Left kidney (tissue), 1 donor: ENCODE data around the gene ANKK1. TPM values are rescaled to one million over a fixed set of nuclear protein-coding genes. Genes with fewer than 3 reads are reported as not detected.

Experiments used
- polyA plus RNA-seq: library from polyadenylated mRNA; unstranded; fragments of 120-200 nt; gene quantifications from one replicate; pipeline ENCODE4 v1.2.1, GENCODE V29; 2013; ENCODE audit not compliant: insufficient read length

ANKK1 gene
- polyA plus RNA-seq, 1 donor, result 0.60 TPM

Other genes with a start within 250 kb of the ANKK1 start
- 48.4 TPM for gene TTC12, start 73.2 kb upstream of the ANKK1 start, polyA plus RNA-seq
- gene DRD2, start 87.6 kb downstream of the ANKK1 start, polyA plus RNA-seq, result 0.37 TPM